Muscle layer of duodenum (tissue), 2 donors: ENCODE measurements around the gene ADNP2.
A peak's percentile ranks its signal among the peaks of the same experiment; 100 is the strongest.
"Not testable (repeated sequence)": the region's sequence is repeated elsewhere in the genome, so short reads cannot be mapped to it uniquely, and the experiment has no call there.

Experiments used
- H3K27ac ChIP-seq: one replicate; pipeline ENCODE4 v1.7.0; 2013; ENCODE audit warnings: mild to moderate bottlenecking, low read length
- H3K27me3 ChIP-seq: one replicate; pipeline ENCODE4 v1.7.0; 2013; ENCODE audit warnings: low read depth, mild to moderate bottlenecking, control low read depth, low read length
- H3K36me3 ChIP-seq, 2 donors: one replicate each; pipeline ENCODE4 v1.7.0; 2013; ENCODE audit warnings: low read length in 2 of 2, control low read depth in 1 of 2, mild to moderate bottlenecking in 1 of 2; ENCODE audit not compliant: insufficient read depth in 2 of 2, control insufficient read depth in 1 of 2
- H3K4me1 ChIP-seq, 2 donors: one replicate each; pipeline ENCODE4 v1.7.0; 2013; ENCODE audit warnings: low read length in 2 of 2, mild to moderate bottlenecking in 2 of 2, control low read depth in 1 of 2, moderate library complexity in 1 of 2; ENCODE audit not compliant: insufficient read depth in 2 of 2, control insufficient read depth in 1 of 2
- H3K4me3 ChIP-seq, 2 donors: one replicate each; pipeline ENCODE4 v1.7.0; 2013; ENCODE audit warnings: low read length in 2 of 2, low read depth in 1 of 2, mild to moderate bottlenecking in 1 of 2
- H3K9me3 ChIP-seq, 2 donors: one replicate each; pipeline ENCODE4 v1.7.0; 2013; ENCODE audit warnings: low read length in 2 of 2, control low read depth in 1 of 2, mild to moderate bottlenecking in 1 of 2; ENCODE audit not compliant: control insufficient read depth in 1 of 2
- donor health status: healthy.

ADNP2 gene

GRCh38 chr18:80164727-80165355 is 55.8 kb downstream of the ADNP2 start:
- not testable (repeated sequence) for H3K36me3 ChIP-seq, H3K9me3 ChIP-seq, H3K27me3 ChIP-seq, H3K4me3 ChIP-seq, H3K27ac ChIP-seq, H3K4me1 ChIP-seq

- no peaks in the 10 kb centered on the region for H3K27me3 ChIP-seq
Observed at GRCh38 chr18:80166240-80166639, 57.2 kb downstream of the ADNP2 start.

GRCh38 chr18:80166725-80167124 is 57.7 kb downstream of the ADNP2 start:
- Histone ChIP-seq H3K27me3 (no peaks in the 10 kb centered on the region), H3K36me3 (no peaks in the 10 kb centered on the region), H3K27ac (no peak overlapping the region), H3K9me3 (peaks cover 0 to 8% of the 10 kb centered on the region in 2 donors), H3K4me3 (no peak overlapping the region), H3K4me1 (peaks cover 0 to 12% of the 10 kb centered on the region in 2 donors)

More at GRCh38 chr18:80166240-80166639, 57.2 kb downstream of the ADNP2 start:
- Histone ChIP-seq H3K9me3 (peaks cover 0 to 8% of the 10 kb centered on the region in 2 donors), H3K27ac (no peak overlapping the region), H3K36me3 (no peaks in the 10 kb centered on the region), H3K4me3 (no peak overlapping the region), H3K4me1 (peaks cover 0 to 9% of the 10 kb centered on the region in 2 donors)

- Histone ChIP-seq H3K27ac (no peak overlapping the region), H3K9me3 (peaks cover 0 to 8% of the 10 kb centered on the region in 2 donors), H3K27me3 (no peaks in the 10 kb centered on the region), H3K4me3 (no peak overlapping the region), H3K36me3 (no peaks in the 10 kb centered on the region), H3K4me1 (peaks cover 0 to 13% of the 10 kb centered on the region in 2 donors)
Observed at GRCh38 chr18:80167331-80167730, 58.3 kb downstream of the ADNP2 start.

GRCh38 chr18:80167931-80168330 is 58.9 kb downstream of the ADNP2 start:
- no peak overlapping the region for H3K4me3 ChIP-seq

GRCh38 chr18:80168346-80168745 is 59.3 kb downstream of the ADNP2 start:
- Histone ChIP-seq H3K4me1 (peaks cover 0 to 13% of the 10 kb centered on the region in 2 donors), H3K27me3 (no peaks in the 10 kb centered on the region), H3K27ac (no peak overlapping the region), H3K9me3 (peaks cover 0 to 8% of the 10 kb centered on the region in 2 donors), H3K4me3 (no peak overlapping the region), H3K36me3 (no peaks in the 10 kb centered on the region)

More at GRCh38 chr18:80167931-80168330, 58.9 kb downstream of the ADNP2 start:
- no peaks in the 10 kb centered on the region for H3K27me3 ChIP-seq
- no peak overlapping the region for H3K27ac ChIP-seq
- no peaks in the 10 kb centered on the region for H3K36me3 ChIP-seq
- H3K9me3 ChIP-seq = peaks cover 0 to 8% of the 10 kb centered on the region in 2 donors
- H3K4me1 ChIP-seq = peaks cover 0 to 13% of the 10 kb centered on the region in 2 donors

DNA sequence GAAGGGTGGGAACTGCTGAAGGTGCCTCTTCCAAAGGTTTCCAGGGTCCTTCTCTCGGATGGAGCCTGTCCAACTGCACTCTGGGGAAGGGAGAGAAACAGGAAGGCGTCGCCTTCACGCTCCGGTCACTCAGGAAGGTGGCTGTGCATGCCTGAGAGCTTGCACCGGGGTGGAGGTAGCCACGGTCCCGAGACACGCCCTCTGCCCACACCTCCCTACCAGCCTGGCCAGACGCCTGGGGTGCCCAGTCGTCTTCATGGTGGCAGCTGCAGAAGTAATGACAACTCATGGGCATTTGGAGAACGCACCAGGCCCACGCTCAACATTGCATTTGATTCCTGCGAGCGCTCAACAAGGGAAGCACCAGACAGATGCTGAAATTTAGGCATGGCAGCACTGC is 59.9 kb downstream of the ADNP2 start:
- Histone ChIP-seq H3K36me3 (no peaks in the 10 kb centered on the region), H3K27ac (no peak overlapping the region), H3K4me3 (no peak overlapping the region), H3K27me3 (no peaks in the 10 kb centered on the region), H3K9me3 (peaks cover 0 to 8% of the 10 kb centered on the region in 2 donors), H3K4me1 (peaks cover 0 to 13% of the 10 kb centered on the region in 2 donors)

- peaks cover 0 to 13% of the 10 kb centered on the region in 2 donors for H3K4me1 ChIP-seq
- no peaks in the 10 kb centered on the region for H3K27me3 ChIP-seq
- no peaks in the 10 kb centered on the region for H3K36me3 ChIP-seq
- no peak overlapping the region for H3K27ac ChIP-seq
- H3K9me3 ChIP-seq = peaks cover 0 to 6% of the 10 kb centered on the region in 2 donors
- no peak overlapping the region for H3K4me3 ChIP-seq
Observed at GRCh38 chr18:80169607-80170006, 60.5 kb downstream of the ADNP2 start.

DNA sequence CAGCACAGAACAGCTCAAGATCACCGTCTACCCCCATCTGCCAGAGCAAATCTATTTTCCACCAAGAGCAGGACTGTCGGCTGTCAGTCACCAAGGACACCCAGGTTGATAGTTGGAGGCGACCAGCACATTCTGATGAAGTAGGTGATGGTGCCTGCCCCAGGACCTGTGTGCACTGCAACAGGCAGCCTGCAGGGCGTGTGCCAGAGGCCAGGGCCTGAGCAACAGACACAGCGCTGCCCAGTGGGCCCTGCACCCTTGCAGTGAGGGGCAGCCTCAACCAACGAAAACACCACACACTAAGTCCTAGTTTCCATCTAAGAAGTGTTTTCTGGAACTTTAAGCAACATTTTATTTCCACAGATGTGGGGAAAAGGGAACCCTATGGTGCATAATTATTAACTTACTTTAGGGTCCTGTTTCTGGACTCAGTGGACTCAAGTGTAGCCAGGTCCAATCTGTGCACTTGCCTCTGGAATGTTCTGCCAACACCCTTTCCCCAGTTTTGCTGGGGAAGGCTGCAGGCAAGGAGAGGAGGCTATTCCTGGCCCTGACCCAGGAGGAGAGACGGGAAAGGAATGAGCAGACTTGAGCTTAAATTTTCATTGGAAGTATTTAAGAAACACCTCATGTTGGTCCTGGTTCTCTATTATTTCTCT is 61.5 kb downstream of the ADNP2 start:
- peak overlapping the region in 1 of 2 donors; percentile 44 for H3K4me3 ChIP-seq
- no peaks in the 10 kb centered on the region for H3K27me3 ChIP-seq
- H3K27ac ChIP-seq = no peak overlapping the region
- no peaks in the 10 kb centered on the region for H3K9me3 ChIP-seq
- peaks cover 0 to 13% of the 10 kb centered on the region in 2 donors for H3K4me1 ChIP-seq
- H3K36me3 ChIP-seq = no peaks in the 10 kb centered on the region

GRCh38 chr18:80171054-80171872 is 62.2 kb downstream of the ADNP2 start:
- peaks cover 0 to 13% of the 10 kb centered on the region in 2 donors for H3K4me1 ChIP-seq
- H3K4me3 ChIP-seq = peak overlapping the region; percentile 35 to 44
- peak overlapping the region; percentile 14 for H3K27ac ChIP-seq
- no peaks in the 10 kb centered on the region for H3K9me3 ChIP-seq
- H3K27me3 ChIP-seq = no peaks in the 10 kb centered on the region
- no peaks in the 10 kb centered on the region for H3K36me3 ChIP-seq

DNA sequence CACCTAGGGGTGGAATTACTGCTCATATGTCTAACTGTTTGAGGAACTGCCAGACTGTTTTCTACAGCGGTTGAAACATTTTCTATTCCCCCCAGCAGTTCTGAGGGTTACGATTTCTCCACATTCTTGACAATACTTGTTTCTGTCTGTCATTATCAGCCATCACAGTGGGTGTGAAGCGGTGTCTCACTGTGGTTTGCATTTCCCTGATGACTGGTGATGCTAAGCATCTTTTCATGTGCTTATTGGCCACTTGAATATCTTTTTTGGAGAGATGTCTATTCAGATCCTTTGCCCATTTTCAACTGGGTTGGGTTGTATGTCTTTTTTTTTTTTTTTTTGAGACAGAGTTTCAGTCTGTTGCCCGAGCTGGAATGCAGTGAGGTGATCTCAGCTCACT is 63.0 kb downstream of the ADNP2 start:
- no peaks in the 10 kb centered on the region for H3K9me3 ChIP-seq
- H3K4me3 ChIP-seq = no peak overlapping the region
- peaks cover 0 to 13% of the 10 kb centered on the region in 2 donors for H3K4me1 ChIP-seq
- peak overlapping the region; percentile 14 for H3K27ac ChIP-seq
- no peaks in the 10 kb centered on the region for H3K27me3 ChIP-seq
- H3K36me3 ChIP-seq = no peaks in the 10 kb centered on the region
